A549 (cell line): ENCODE data around the gene CDH4. TPM values are rescaled to one million over a fixed set of nuclear protein-coding genes. Genes with fewer than 3 reads are reported as not detected.

Experiments used
- ATAC-seq, 2 experiments: fragments of 200-7000 bp in 1 of 2; fragments of >200 bp in 1 of 2; cut with Nextera tagmentation in 1 of 2; cut with Tn5 transposase in 1 of 2; 3 replicates each; pipeline versions ENCODE4 v1.8.0 to v1.9.1; 2018 to 2020; ENCODE audit warnings: mild to moderate bottlenecking in 1 of 2, moderate library complexity in 1 of 2
- CTCF ChIA-PET: fragments of 300-600 bp; sonication (Branson Sonifier 250); formaldehyde crosslinking; extraction: SDS; loops from one replicate; lab custom pipeline; 2021; ENCODE audit warnings: antibody characterized with exemption, inconsistent platforms; lab: Yijun Ruan, JAX
- POLR2A ChIA-PET: fragments of 350-600 bp; formaldehyde crosslinking; extraction: SDS; loops from one replicate; lab custom pipeline; 2021; ENCODE audit warnings: antibody characterized with exemption, inconsistent platforms; lab: Yijun Ruan, JAX
- DNase-seq, 2 experiments: peaks; one replicate each; pipeline versions ENCODE4 v3.0.0 to v3.0.0-alpha.2; 2011 to 2016; ENCODE audit warnings: low read depth in 1 of 2, low spot score in 1 of 2
- FAIRE-seq: peaks from 2 replicates; lab custom pipeline; 2011; peaks lifted over from hg19 to GRCh38; lab: Jason Lieb, UNC
- H3K27ac ChIP-seq, 2 experiments: fragments of >200 bp; sonication (Bioruptor Twin); formaldehyde crosslinking; 3 replicates each; pipeline ENCODE4 v1.5.1; 2016 to 2017
- H3K4me1 ChIP-seq: fragments of >200 bp; sonication (Bioruptor Twin); formaldehyde crosslinking; 3 replicates; pipeline ENCODE4 v1.6.1; 2016
- H3K4me2 ChIP-seq: fragments of >200 bp; sonication (Bioruptor Twin); formaldehyde crosslinking; 3 replicates; pipeline ENCODE4 v1.6.1; 2016
- H3K4me3 ChIP-seq: fragments of >200 bp; sonication (Bioruptor Twin); formaldehyde crosslinking; 3 replicates; pipeline ENCODE4 v1.5.1; 2016
- H3K9me3 ChIP-seq: fragments of >200 bp; sonication (Bioruptor Twin); formaldehyde crosslinking; 3 replicates; pipeline ENCODE4 v1.6.1; 2016
- BCL3 ChIP-seq: fragments of >200 bp; sonication (Bioruptor Twin); formaldehyde crosslinking; IDR thresholded peaks from 3 replicates; pipeline ENCODE4 v1.6.1; 2016
- CEBPB ChIP-seq, 2 experiments: fragments of >200 bp in 1 of 2; sonication (Bioruptor Twin) in 1 of 2; formaldehyde crosslinking in 1 of 2; IDR thresholded peaks; 2 replicates each; pipeline ENCODE4 v1.6.1; 2012 to 2016
- CTCF ChIP-seq: fragments of >200 bp; sonication (Bioruptor Twin); formaldehyde crosslinking; IDR thresholded peaks from 3 replicates; pipeline ENCODE4 v1.5.1; 2016
- EP300 ChIP-seq, 2 experiments: fragments of >200 bp; sonication (Bioruptor Twin); formaldehyde crosslinking; IDR thresholded peaks; 2 replicates in 1 of 2; 3 replicates in 1 of 2; pipeline ENCODE4 v1.6.1; 2016 to 2017
- ESRRA ChIP-seq: fragments of 150-350 bp; IDR thresholded peaks from 2 replicates; pipeline ENCODE4 v1.6.1; 2014; ENCODE audit warnings: mild to moderate bottlenecking, low read length, borderline replicate concordance
- FOSL2 ChIP-seq, 2 experiments: fragments of 450-650 bp in 1 of 2; fragments of >200 bp in 1 of 2; sonication (Bioruptor Twin) in 1 of 2; formaldehyde crosslinking; IDR thresholded peaks; 2 replicates each; pipeline versions ENCODE4 v1.5.0 to v1.6.1; 2016 to 2020; ENCODE audit warnings: mild to moderate bottlenecking in 1 of 2, moderate library complexity in 1 of 2
- FOXS1 ChIP-seq: fragments of 250-450 bp; sonication (Bioruptor Pico); IDR thresholded peaks from 2 replicates; pipeline ENCODE4 v1.5.0; 2020; ENCODE audit warnings: mild to moderate bottlenecking, moderate library complexity
- HOXA7 ChIP-seq: fragments of 250-450 bp; sonication (Bioruptor Pico); IDR thresholded peaks from 2 replicates; pipeline ENCODE4 v1.5.0; 2020; ENCODE audit warnings: mild to moderate bottlenecking, moderate library complexity
- JUN ChIP-seq, 2 experiments: fragments of >200 bp; sonication (Bioruptor Twin); formaldehyde crosslinking; IDR thresholded peaks; 2 replicates in 1 of 2; 3 replicates in 1 of 2; pipeline ENCODE4 v1.6.1; 2016 to 2017
- JUNB ChIP-seq: fragments of >200 bp; sonication (Bioruptor Twin); formaldehyde crosslinking; IDR thresholded peaks from 2 replicates; pipeline ENCODE4 v1.6.1; 2016
- MAFK ChIP-seq: fragments of 450-650 bp; IDR thresholded peaks from 2 replicates; pipeline ENCODE4 v1.6.1; 2014; ENCODE audit not compliant: partially characterized antibody
- MYC ChIP-seq: IDR thresholded peaks from 2 replicates; pipeline ENCODE4 v1.6.1; 2012; ENCODE audit warnings: mild to moderate bottlenecking, inconsistent platforms, low read length, improper control_type of control experiment, borderline replicate concordance
- NFE2L2 ChIP-seq: fragments of 150-350 bp; conservative IDR thresholded peaks from 2 replicates; pipeline ENCODE4 v1.6.1; 2014; ENCODE audit warnings: low read length
- PBX3 ChIP-seq: IDR thresholded peaks from 2 replicates; pipeline ENCODE4 v1.6.1; 2012
- POLR2A ChIP-seq: IDR thresholded peaks from 2 replicates; pipeline ENCODE4 v1.6.1; 2012; ENCODE audit warnings: mild to moderate bottlenecking, low read length
- RAD21 ChIP-seq, 2 experiments: fragments of >200 bp in 1 of 2; sonication (Bioruptor Twin) in 1 of 2; formaldehyde crosslinking in 1 of 2; IDR thresholded peaks in 1 of 2; conservative IDR thresholded peaks in 1 of 2; 2 replicates in 1 of 2; 3 replicates in 1 of 2; pipeline ENCODE4 v1.6.1; 2012 to 2018; ENCODE audit warnings: inconsistent platforms in 1 of 2
- RARB ChIP-seq: fragments of 250-450 bp; sonication (Bioruptor Pico); IDR thresholded peaks from 2 replicates; pipeline ENCODE4 v1.8.0; 2021; ENCODE audit warnings: mild to moderate bottlenecking, moderate library complexity
- RCOR1 ChIP-seq: fragments of 150-350 bp; IDR thresholded peaks from 2 replicates; pipeline ENCODE4 v1.6.1; 2014; ENCODE audit warnings: antibody characterized with exemption, low read length, low read depth
- REST ChIP-seq: fragments of 200-600 bp; sonication (generic); IDR thresholded peaks from 2 replicates; pipeline ENCODE4 v1.6.1; 2016; ENCODE audit warnings: antibody characterized with exemption, mild to moderate bottlenecking, moderate library complexity
- ZNF302 ChIP-seq: fragments of 250-450 bp; sonication (Bioruptor Pico); IDR thresholded peaks from 2 replicates; pipeline ENCODE4 v1.9.0; 2021; ENCODE audit warnings: inconsistent platforms, mild to moderate bottlenecking, moderate library complexity
- WGBS: methylation state at CpG from one replicate; pipeline ENCODE4 v1.1.6; 2017; ENCODE audit errors: missing lambda C conversion rate; 5-methylcytosine and 5-hydroxymethylcytosine counted together
- polyA plus RNA-seq, 4 experiments: library from polyadenylated mRNA; depleted of rRNA in 3 of 4; stranded (reverse); fragments of >200 nt; fragmentation: RNase III in 1 of 4; extraction: RNeasy Plus Mini Kit Qiagen cat#74134 plus additional on column Dnase treatment in 1 of 4; gene quantifications; 2 replicates in 3 of 4; 3 replicates in 1 of 4; pipeline ENCODE4 v1.2.3, GENCODE V29; 2011 to 2017

Gene CDH4
- polyA plus RNA-seq, 2 of the 4 experiments (the other 2 are of a cell fraction) = 3.4 to 10.3 TPM

GRCh38 chr20:61555566-61555965, 303.5 kb downstream of the CDH4 start:
- FAIRE-seq (no peak), ATAC-seq (0 out of 6 replicates have a peak, but pooled peaks of 1 of the 2 experiments have one; percentile 22), DNase-seq (no peak)
- Histone ChIP-seq H3K4me1 (peaks cover 19% of the 10 kb centered on the region), H3K4me2 (peak overlapping the region; percentile 48; the same call in 2 of the 3 replicates), H3K27ac (peak overlapping the region; percentile 50 to 68; a peak in 4 of 6 replicates), H3K9me3 (no peaks in the 10 kb centered on the region), H3K4me3 (no peak overlapping the region)
- POLR2A ChIA-PET = no interaction called here
- WGBS = 49% methylated on average over 6 of the region's 6 CpGs
- CTCF ChIA-PET = no interaction called here
- TF ChIP-seq BCL3 (no peak), NFE2L2 (no peak), RCOR1 (no peak), HOXA7 (CRISPR knock-in tag) (no peak), MYC (no peak), CEBPB (IDR thresholded peaks at IDR 0.05) (no peak), JUN (IDR thresholded peaks at IDR 0.05) (no peak), CTCF (no peak), POLR2A (no peak), RAD21 (conservative IDR thresholded peaks at IDR 0.05 in 1 of 2, IDR thresholded peaks at IDR 0.05 in 1 of 2) (no peak), JUNB (no peak), RARB (no peak), REST (no peak)

GRCh38 chr20:61556111-61556510, 304.1 kb downstream of the CDH4 start:
- Histone ChIP-seq H3K9me3 (no peaks in the 10 kb centered on the region), H3K27ac (peak overlapping the region; percentile 50 to 68; a peak in 5 of 6 replicates)
- 21% methylated on average over 3 of the region's 3 CpGs for WGBS
- FAIRE-seq (no peak), ATAC-seq (peak; percentile 83 to 90)
- no peak for TF ChIP-seq NFE2L2
- TF ChIP-seq FOSL2 (IDR thresholded peaks at IDR 0.05) = no peak; the same call in 1 of the 2 replicates
- TF ChIP-seq FOSL2 (CRISPR knock-in tag; IDR thresholded peaks at IDR 0.05) = peak; percentile 56
- TF ChIP-seq, all 56 proteins: peak for 1
- Histone ChIP-seq H3K4me1 (peaks cover 22% of the 10 kb centered on the region), H3K4me3 (no peak overlapping the region), H3K4me2 (peak overlapping the region; percentile 48; the same call in 2 of the 3 replicates)
- POLR2A ChIA-PET = no interaction called here
- CTCF ChIA-PET = interaction anchor here (0.8 kb wide), 1 partner anchor 9 kb away, joined by 3 read pairs; no protein-coding TSS in a partner anchor
- peak; percentile 38 to 56 for DNase-seq

- H3K4me3 ChIP-seq = no peak overlapping the region
- H3K4me1 ChIP-seq = peaks cover 22% of the 10 kb centered on the region
- CTCF ChIA-PET = interaction anchor here (0.8 to 1.1 kb wide), 2 partner anchors 9 to 1346 kb away, joined by 3 read pairs; no protein-coding TSS in a partner anchor
- no peak for ATAC-seq
- H3K9me3 ChIP-seq = no peaks in the 10 kb centered on the region
- no peak for DNase-seq
- peak overlapping the region; percentile 36 to 53; a peak in 3 of 6 replicates for H3K27ac ChIP-seq
- peak overlapping the region; percentile 48; the same call in 2 of the 3 replicates for H3K4me2 ChIP-seq
- FAIRE-seq = no peak
- WGBS = 87% methylated on average over 12 of the region's 13 CpGs
- TF ChIP-seq ESRRA = no peak
- no peak for TF ChIP-seq NFE2L2
- TF ChIP-seq FOXS1 (CRISPR knock-in tag) = no peak
- no peak for TF ChIP-seq MAFK
- no peak for TF ChIP-seq EP300 (IDR thresholded peaks at IDR 0.05)
- TF ChIP-seq ZNF302 (CRISPR knock-in tag) = no peak
- no peak for TF ChIP-seq PBX3
- POLR2A ChIA-PET = no interaction called here
Measured at GRCh38 chr20:61556673-61557072, 304.6 kb downstream of the CDH4 start.
